ENCODE measurements around the gene TSEN54. TPM values are rescaled to one million over a fixed set of nuclear protein-coding genes. Genes with fewer than 3 reads are reported as not detected.

Gene TSEN54
- total RNA-seq, 4 donors from 2014 or later, result 36.6 to 105 (median 61.2) TPM

GRCh38 chr17:75521290-75521689 is 5.0 kb downstream of the TSEN54 start:
- H3K4me1 ChIP-seq, result peaks cover 9 to 34% (median 22%) of the 10 kb centered on the region in 4 donors
- H3K27ac ChIP-seq, result no peak overlapping the region
- H3K36me3 ChIP-seq, result peaks cover 0 to 5% (median 0%) of the 10 kb centered on the region in 4 donors
- H3K4me3 ChIP-seq, result no peak overlapping the region
- no peak for DNase-seq
- no peaks in the 10 kb centered on the region for H3K27me3 ChIP-seq
- 94% methylated on average over 8 of the region's 8 CpGs; no CpG with 5 or more reads in 1 of the 2 donors for WGBS, 2 donors (ENCODE audit: low coverage in 1 of 2)
- in situ Hi-C loops (cut with MboI; ENCODE audit: low pct_ligation_motif_present in 1 of 4, low pct_unique_long_range_greater_than_20kb in 1 of 4, low sequenced_read_pairs in 3 of 4), result no loop called here
- intact Hi-C loops (cut with DNase I; ENCODE audit: low total_unique reads), result no loop called here
- TF ChIP-seq CTCF (IDR thresholded peaks at IDR 0.05), result no peak
- no peak for TF ChIP-seq EP300 (IDR thresholded peaks at IDR 0.05; ENCODE audit: low read depth)
- no peak for TF ChIP-seq POLR2A (IDR thresholded peaks at IDR 0.05)
- no peak for TF ChIP-seq POLR2AphosphoS5 (IDR thresholded peaks at IDR 0.05)
- no peaks in the 10 kb centered on the region for H3K9me3 ChIP-seq

GRCh38 chr17:75521951-75522727 is 5.8 kb downstream of the TSEN54 start:
- H3K9me3 ChIP-seq, result no peaks in the 10 kb centered on the region
- in situ Hi-C loops (cut with MboI; ENCODE audit: low pct_ligation_motif_present in 1 of 4, low pct_unique_long_range_greater_than_20kb in 1 of 4, low sequenced_read_pairs in 3 of 4), result no loop called here
- H3K4me3 ChIP-seq, result no peak overlapping the region
- TF ChIP-seq EP300 (IDR thresholded peaks at IDR 0.05; ENCODE audit: low read depth) (no peak), CTCF (IDR thresholded peaks at IDR 0.05) (no peak), POLR2AphosphoS5 (IDR thresholded peaks at IDR 0.05) (no peak), POLR2A (IDR thresholded peaks at IDR 0.05) (no peak)
- DNase-seq, result no peak
- H3K27me3 ChIP-seq, result no peaks in the 10 kb centered on the region
- peaks cover 7 to 31% (median 20%) of the 10 kb centered on the region in 4 donors for H3K4me1 ChIP-seq
- H3K27ac ChIP-seq, result no peak overlapping the region
- intact Hi-C loops (cut with DNase I; ENCODE audit: low total_unique reads), result no loop called here
- H3K36me3 ChIP-seq, result peaks cover 0 to 5% (median 0%) of the 10 kb centered on the region in 4 donors
- WGBS, 2 donors (ENCODE audit: low coverage in 1 of 2), result 93% methylated on average over 33 of the region's 33 CpGs; no CpG with 5 or more reads in 1 of the 2 donors

GRCh38 chr17:75523647-75524046 is 7.3 kb downstream of the TSEN54 start:
- 88% methylated on average over 7 of the region's 7 CpGs; no CpG with 5 or more reads in 1 of the 2 donors for WGBS, 2 donors (ENCODE audit: low coverage in 1 of 2)
- intact Hi-C loops (cut with DNase I; ENCODE audit: low total_unique reads), result no loop called here
- no peak overlapping the region for H3K4me3 ChIP-seq
- peaks cover 0 to 28% (median 18%) of the 10 kb centered on the region in 4 donors for H3K4me1 ChIP-seq
- no peaks in the 10 kb centered on the region for H3K27me3 ChIP-seq
- DNase-seq, result no peak
- H3K27ac ChIP-seq, result peak overlapping the region in 1 of 4 donors; percentile 95
- H3K9me3 ChIP-seq, result no peaks in the 10 kb centered on the region
- H3K36me3 ChIP-seq, result peaks cover 0 to 5% (median 0%) of the 10 kb centered on the region in 4 donors
- in situ Hi-C loops (cut with MboI; ENCODE audit: low pct_ligation_motif_present in 1 of 4, low pct_unique_long_range_greater_than_20kb in 1 of 4, low sequenced_read_pairs in 3 of 4), result no loop called here
- TF ChIP-seq POLR2AphosphoS5 (IDR thresholded peaks at IDR 0.05), result no peak
- TF ChIP-seq EP300 (IDR thresholded peaks at IDR 0.05; ENCODE audit: low read depth), result no peak
- no peak for TF ChIP-seq CTCF (IDR thresholded peaks at IDR 0.05)
- no peak for TF ChIP-seq POLR2A (IDR thresholded peaks at IDR 0.05)

GRCh38 chr17:75524269-75524969 is 8.1 kb downstream of the TSEN54 start:
- no peak for TF ChIP-seq POLR2AphosphoS5 (IDR thresholded peaks at IDR 0.05)
- TF ChIP-seq POLR2A (IDR thresholded peaks at IDR 0.05), result no peak
- no peak for TF ChIP-seq CTCF (IDR thresholded peaks at IDR 0.05)
- TF ChIP-seq EP300 (IDR thresholded peaks at IDR 0.05; ENCODE audit: low read depth), result no peak
- Histone ChIP-seq H3K27me3 (no peaks in the 10 kb centered on the region), H3K36me3 (peaks cover 0 to 5% (median 0%) of the 10 kb centered on the region in 4 donors), H3K4me1 (peaks cover 0 to 31% (median 18%) of the 10 kb centered on the region in 4 donors), H3K4me3 (peak overlapping the region; percentile 57 to 97 (median 76)), H3K27ac (peak overlapping the region; percentile 87 to 96 (median 92)), H3K9me3 (no peaks in the 10 kb centered on the region)
- no peak for DNase-seq
- intact Hi-C loops (cut with DNase I; ENCODE audit: low total_unique reads), result no loop called here
- in situ Hi-C loops (cut with MboI; ENCODE audit: low pct_ligation_motif_present in 1 of 4, low pct_unique_long_range_greater_than_20kb in 1 of 4, low sequenced_read_pairs in 3 of 4), result no loop called here
- 0 to 27% methylated on average over 3 to 24 of the region's 24 CpGs for WGBS, 2 donors (ENCODE audit: low coverage in 1 of 2)

Measured in transverse colon (tissue), 4 donors.